Thoracic aorta endothelial cell (primary cell): ENCODE results near the gene KLRF2. TPM values are rescaled to one million over a fixed set of nuclear protein-coding genes. Genes with fewer than 3 reads are reported as not detected.

ENCODE experiments used
- total RNA-seq: library from RNA; depleted of rRNA; stranded (reverse); fragments of >200 nt; gene quantifications from 2 replicates; pipeline ENCODE4 v1.2.3, GENCODE V29; 2012

The KLRF2 gene, protein sequence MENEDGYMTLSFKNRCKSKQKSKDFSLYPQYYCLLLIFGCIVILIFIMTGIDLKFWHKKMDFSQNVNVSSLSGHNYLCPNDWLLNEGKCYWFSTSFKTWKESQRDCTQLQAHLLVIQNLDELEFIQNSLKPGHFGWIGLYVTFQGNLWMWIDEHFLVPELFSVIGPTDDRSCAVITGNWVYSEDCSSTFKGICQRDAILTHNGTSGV
- not detected in 2 replicates for total RNA-seq

GRCh38 chr12:9881246-9881645 is at the start of gene KLRF2:
TSS of gene KLRF2 (plus strand) at chr12:9881489. CDS start at chr12:9881596, 107 bp downstream.

GRCh38 chr12:9869307-9870161 is 11.8 kb upstream of the KLRF2 start, which contains the start of gene CLEC2B:
TSS of gene CLEC2B (minus strand) at chr12:9869354.

GRCh38 chr12:9932270-9932669 is 51.0 kb downstream of the KLRF2 start, which contains the start of gene CLEC2A:
TSS of gene CLEC2A (minus strand) at chr12:9932370. CDS start at chr12:9932329, 41 bp downstream.

Other genes starting within 250 kb of the KLRF2 start
- gene CLEC2D, start 211.8 kb upstream of the KLRF2 start, total RNA-seq = 3.5 TPM in 2 replicates
- not detected in 2 replicates for gene CLECL1, start 148.4 kb upstream of the KLRF2 start, total RNA-seq
- gene CD69, start 120.6 kb upstream of the KLRF2 start, total RNA-seq = 0.29 and 0.53 TPM in 2 replicates
- 0.27 TPM in 1 of 2 replicates, not detected in the other for gene KLRF1, start 54.0 kb upstream of the KLRF2 start, total RNA-seq
- 24.6 and 79.1 TPM in 2 replicates for gene CLEC2B, start 12.1 kb upstream of the KLRF2 start, total RNA-seq
- gene CLEC2A, start 50.9 kb downstream of the KLRF2 start, total RNA-seq = not detected in 2 replicates
- gene CLEC12A, start 89.9 kb downstream of the KLRF2 start, total RNA-seq = not detected in 2 replicates
- gene CLEC1B, start 117.6 kb downstream of the KLRF2 start, total RNA-seq = not detected in 2 replicates
- 0.29 and 0.66 TPM in 2 replicates for gene CLEC12B, start 129.1 kb downstream of the KLRF2 start, total RNA-seq
- not detected in 2 replicates for gene CLEC9A, start 149.2 kb downstream of the KLRF2 start, total RNA-seq
- 10.6 and 47.8 TPM in 2 replicates for gene CLEC1A, start 217.5 kb downstream of the KLRF2 start, total RNA-seq
- not detected in 2 replicates for gene CLEC7A, start 248.7 kb downstream of the KLRF2 start, total RNA-seq